Endodermal cell (in vitro differentiated cells): ENCODE data around the gene NDST1. TPM values are rescaled to one million over a fixed set of nuclear protein-coding genes. Genes with fewer than 3 reads are reported as not detected.

Source experiments
- DNase-seq: peaks from one replicate; pipeline ENCODE4 v3.0.0-alpha.2; 2017
- H3K27ac ChIP-seq: 2 replicates; pipeline ENCODE4 v1.5.1; 2013; ENCODE audit warnings: mild to moderate bottlenecking, low read depth, low read length, moderate library complexity
- H3K27me3 ChIP-seq: 2 replicates; pipeline ENCODE4 v1.6.1; 2013; ENCODE audit warnings: mild to moderate bottlenecking, low read length, moderate library complexity; ENCODE audit not compliant: insufficient read depth, control insufficient read depth, poor library complexity, severe bottlenecking
- H3K36me3 ChIP-seq: 2 replicates; pipeline ENCODE4 v1.7.0; 2013; ENCODE audit warnings: mild to moderate bottlenecking, low read length, moderate library complexity; ENCODE audit not compliant: control insufficient read depth, insufficient read depth
- H3K4me1 ChIP-seq: one replicate; pipeline ENCODE4 v1.7.0; 2013; ENCODE audit warnings: low read length; ENCODE audit not compliant: control insufficient read depth, insufficient read depth
- H3K4me3 ChIP-seq: 2 replicates; pipeline ENCODE4 v1.5.1; 2013; ENCODE audit warnings: mild to moderate bottlenecking, low read length, moderate library complexity
- H3K9ac ChIP-seq: 2 replicates; pipeline ENCODE4 v1.6.1; 2013; ENCODE audit warnings: mild to moderate bottlenecking, low read length, moderate library complexity; ENCODE audit not compliant: poor library complexity, severe bottlenecking; ENCODE audit errors: extremely low read depth
- H3K9me3 ChIP-seq: 2 replicates; pipeline ENCODE4 v1.6.1; 2013; ENCODE audit warnings: mild to moderate bottlenecking, low read length, moderate library complexity; ENCODE audit not compliant: control insufficient read depth
- H3K27ac Mint-ChIP-seq: 2 replicates; pipeline ENCODE4 v1.8.0; 2020; ENCODE audit warnings: mixed read lengths
- H3K27me3 Mint-ChIP-seq: 2 replicates; pipeline ENCODE4 v1.8.0; 2021; ENCODE audit warnings: mild to moderate bottlenecking, mixed read lengths; ENCODE audit not compliant: insufficient read depth
- H3K36me3 Mint-ChIP-seq: 2 replicates; pipeline ENCODE4 v1.8.0; 2020; ENCODE audit warnings: low read depth, mixed read lengths
- H3K4me1 Mint-ChIP-seq: 2 replicates; pipeline ENCODE4 v1.8.0; 2020; ENCODE audit warnings: mixed read lengths
- H3K4me3 Mint-ChIP-seq: 2 replicates; pipeline ENCODE4 v1.8.0; 2020; ENCODE audit warnings: mild to moderate bottlenecking, moderate library complexity, mixed read lengths
- H3K9me3 Mint-ChIP-seq: 2 replicates; pipeline ENCODE4 v1.8.0; 2020; ENCODE audit warnings: mild to moderate bottlenecking, mixed read lengths
- WGBS, 2 experiments: methylation state at CpG; one replicate each; pipeline versions ENCODE4 v1.1.5 to v1.1.7; 2013; ENCODE audit warnings: missing lambda C conversion rate in 2 of 2, mixed read lengths in 1 of 2; ENCODE audit not compliant: insufficient coverage in 1 of 2, insufficient read length in 1 of 2; 5-methylcytosine and 5-hydroxymethylcytosine counted together
- total RNA-seq, 2 donors: library from RNA; stranded (reverse); fragmentation: NEBNext Ultra II Directional in 1 of 2; extraction: Animal tissue kit (Norgen Biotek cat#: 25700) in 1 of 2; gene quantifications; 2 replicates in 1 of 2; 3 replicates in 1 of 2; pipeline ENCODE4 v1.2.1, GENCODE V29; 2021
- TF ChIP-seq, protein P1 (sequence below): fragments of 200-600 bp; sonication (generic); conservative IDR thresholded peaks from 2 replicates; pipeline ENCODE4 v1.5.0; 2021; ENCODE audit warnings: antibody characterized with exemption, mild to moderate bottlenecking

NDST1 gene
- total RNA-seq, 2 donors from 2014 or later: 53.3 to 71.7 TPM

DNA sequence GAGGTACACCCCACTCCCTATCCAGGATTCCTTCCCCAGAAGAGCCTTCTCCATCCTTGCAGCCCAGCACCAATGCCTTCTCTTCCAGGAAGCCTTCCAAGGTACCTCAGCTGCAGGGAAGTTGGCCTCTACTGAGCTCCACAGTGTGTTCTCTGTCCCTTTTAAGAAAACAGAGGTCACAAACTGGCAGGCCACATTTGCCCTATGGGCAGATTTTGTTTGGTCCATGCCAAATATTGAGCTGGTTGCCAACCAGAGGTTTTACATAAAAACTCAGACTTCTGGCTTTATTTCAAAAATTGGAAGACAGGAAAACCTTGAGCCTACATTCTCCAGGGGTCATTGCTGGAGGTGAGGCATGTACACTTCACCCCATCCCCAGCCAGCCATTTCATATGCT, 9.0 kb upstream of the NDST1 start:
- no peaks in the 10 kb centered on the region for H3K27me3 Mint-ChIP-seq
- peaks cover 28% of the 10 kb centered on the region for H3K4me1 ChIP-seq
- H3K9me3 Mint-ChIP-seq: no peaks in the 10 kb centered on the region
- peaks cover 41% of the 10 kb centered on the region for H3K4me1 Mint-ChIP-seq
- H3K9me3 ChIP-seq: no peaks in the 10 kb centered on the region
- TF ChIP-seq, protein P1, sequence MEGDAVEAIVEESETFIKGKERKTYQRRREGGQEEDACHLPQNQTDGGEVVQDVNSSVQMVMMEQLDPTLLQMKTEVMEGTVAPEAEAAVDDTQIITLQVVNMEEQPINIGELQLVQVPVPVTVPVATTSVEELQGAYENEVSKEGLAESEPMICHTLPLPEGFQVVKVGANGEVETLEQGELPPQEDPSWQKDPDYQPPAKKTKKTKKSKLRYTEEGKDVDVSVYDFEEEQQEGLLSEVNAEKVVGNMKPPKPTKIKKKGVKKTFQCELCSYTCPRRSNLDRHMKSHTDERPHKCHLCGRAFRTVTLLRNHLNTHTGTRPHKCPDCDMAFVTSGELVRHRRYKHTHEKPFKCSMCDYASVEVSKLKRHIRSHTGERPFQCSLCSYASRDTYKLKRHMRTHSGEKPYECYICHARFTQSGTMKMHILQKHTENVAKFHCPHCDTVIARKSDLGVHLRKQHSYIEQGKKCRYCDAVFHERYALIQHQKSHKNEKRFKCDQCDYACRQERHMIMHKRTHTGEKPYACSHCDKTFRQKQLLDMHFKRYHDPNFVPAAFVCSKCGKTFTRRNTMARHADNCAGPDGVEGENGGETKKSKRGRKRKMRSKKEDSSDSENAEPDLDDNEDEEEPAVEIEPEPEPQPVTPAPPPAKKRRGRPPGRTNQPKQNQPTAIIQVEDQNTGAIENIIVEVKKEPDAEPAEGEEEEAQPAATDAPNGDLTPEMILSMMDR: no peak
- H3K27me3 ChIP-seq: no peaks in the 10 kb centered on the region
- H3K27ac Mint-ChIP-seq: no peak overlapping the region
- peaks cover 7% of the 10 kb centered on the region for H3K36me3 Mint-ChIP-seq
- H3K36me3 ChIP-seq: peaks cover 28% of the 10 kb centered on the region
- H3K4me3 ChIP-seq: peak overlapping the region; percentile 48
- H3K4me3 Mint-ChIP-seq: no peak overlapping the region
- H3K27ac ChIP-seq: no peak overlapping the region
- no peak overlapping the region for H3K9ac ChIP-seq
- no peak for DNase-seq

- Mint-ChIP-seq H3K27me3 (no peaks in the 10 kb centered on the region), H3K36me3 (peaks cover 7% of the 10 kb centered on the region), H3K4me1 (peaks cover 41% of the 10 kb centered on the region), H3K4me3 (no peak overlapping the region), H3K9me3 (no peaks in the 10 kb centered on the region), H3K27ac (peak overlapping the region; percentile 74)
- Histone ChIP-seq H3K9me3 (no peaks in the 10 kb centered on the region), H3K4me1 (peaks cover 28% of the 10 kb centered on the region), H3K9ac (no peak overlapping the region), H3K36me3 (peaks cover 28% of the 10 kb centered on the region), H3K27ac (no peak overlapping the region), H3K4me3 (peak overlapping the region; percentile 48), H3K27me3 (no peaks in the 10 kb centered on the region)
- peak; percentile 77 for DNase-seq
- WGBS, 2 experiments: 54 to 76% methylated on average over 7 of the region's 7 CpGs
- TF ChIP-seq, protein P1: no peak
Observed at GRCh38 chr5:150499437-150499956, 8.4 kb upstream of the NDST1 start.

- Mint-ChIP-seq H3K9me3 (no peaks in the 10 kb centered on the region), H3K27me3 (no peaks in the 10 kb centered on the region), H3K27ac (no peak overlapping the region), H3K4me3 (no peak overlapping the region), H3K36me3 (peaks cover 7% of the 10 kb centered on the region), H3K4me1 (peaks cover 44% of the 10 kb centered on the region)
- Histone ChIP-seq H3K27me3 (no peaks in the 10 kb centered on the region), H3K27ac (no peak overlapping the region), H3K36me3 (peaks cover 28% of the 10 kb centered on the region), H3K9me3 (no peaks in the 10 kb centered on the region), H3K9ac (no peak overlapping the region), H3K4me3 (no peak overlapping the region), H3K4me1 (peaks cover 28% of the 10 kb centered on the region)
- TF ChIP-seq, protein P1: no peak
- 92% methylated on average over 2 to 3 of the region's 3 CpGs for WGBS, 2 experiments
- no peak for DNase-seq
Observed at GRCh38 chr5:150500328-150500841, 7.5 kb upstream of the NDST1 start.
